GM18498 (cell line): Measurements from ENCODE around the gene ITGB5.
"Not testable (repeated sequence)": the region's sequence is repeated elsewhere in the genome, so short reads cannot be mapped to it uniquely, and the experiment has no call there.

Experiments used
- ATAC-seq: cut with Tn5 transposase; IDR thresholded peaks from one replicate; pipeline ENCODE4 v1.9.1; 2021; ENCODE audit warnings: mild to moderate bottlenecking, moderate library complexity; ENCODE audit not compliant: unreplicated experiment

ITGB5 gene

GRCh38 chr3:124791142-124791541, 96.0 kb downstream of the ITGB5 start:
- no peak for ATAC-seq

- ATAC-seq: not testable (repeated sequence)
These were observed 98.1 kb downstream of the ITGB5 start for GRCh38 chr3:124789103-124789502.

DNA sequence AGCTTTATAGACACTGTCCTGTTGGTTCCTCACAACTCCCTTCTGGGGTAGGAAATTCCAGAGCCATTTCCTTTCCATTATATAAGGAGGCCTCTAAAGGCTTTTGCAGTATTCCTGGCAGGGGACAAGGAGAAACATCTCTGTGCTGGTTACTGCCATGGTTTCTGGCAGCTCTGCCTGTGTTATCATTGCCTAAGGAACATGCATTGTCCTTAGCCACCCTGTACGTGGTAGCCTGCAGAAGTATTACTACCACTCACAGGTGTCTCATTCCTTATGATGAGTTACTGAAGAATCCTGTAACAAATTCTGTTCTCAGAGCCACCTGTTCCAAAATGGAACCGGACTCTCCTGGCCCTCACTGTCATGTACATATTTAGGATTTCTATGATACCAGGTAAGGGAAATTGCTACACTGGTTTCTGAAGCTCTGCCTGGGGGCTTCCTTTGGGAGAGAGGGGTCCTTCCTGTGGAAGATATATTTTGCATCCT, 98.9 kb downstream of the ITGB5 start:
- ATAC-seq: no peak

- ATAC-seq: no peak
These were observed 99.5 kb downstream of the ITGB5 start for GRCh38 chr3:124787476-124788195.

- ATAC-seq: no peak
These were observed 100.5 kb downstream of the ITGB5 start for GRCh38 chr3:124786511-124787241.

GRCh38 chr3:124785973-124786372, 101.2 kb downstream of the ITGB5 start:
- ATAC-seq: no peak

- peak; percentile 66 for ATAC-seq
These were observed 102.3 kb downstream of the ITGB5 start for GRCh38 chr3:124784686-124785382.

GRCh38 chr3:124783696-124784095, 103.5 kb downstream of the ITGB5 start:
- no peak for ATAC-seq

DNA sequence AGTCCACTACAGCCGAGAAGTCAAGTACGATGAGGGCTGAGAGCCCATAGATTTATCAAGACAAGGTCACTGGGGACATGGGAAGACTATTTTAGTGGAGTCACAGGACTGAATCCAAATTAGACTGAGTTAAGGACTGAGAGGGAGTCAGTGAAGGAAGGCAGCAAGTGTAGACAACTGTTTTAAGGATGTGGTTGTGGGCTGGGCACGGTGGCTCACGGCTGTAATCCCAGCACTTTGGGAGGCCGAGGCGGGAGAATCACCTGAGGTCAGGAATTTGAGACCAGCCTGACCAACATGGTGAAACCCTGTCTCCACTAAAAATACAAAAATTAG, 104.8 kb downstream of the ITGB5 start:
- not testable (repeated sequence) for ATAC-seq

DNA sequence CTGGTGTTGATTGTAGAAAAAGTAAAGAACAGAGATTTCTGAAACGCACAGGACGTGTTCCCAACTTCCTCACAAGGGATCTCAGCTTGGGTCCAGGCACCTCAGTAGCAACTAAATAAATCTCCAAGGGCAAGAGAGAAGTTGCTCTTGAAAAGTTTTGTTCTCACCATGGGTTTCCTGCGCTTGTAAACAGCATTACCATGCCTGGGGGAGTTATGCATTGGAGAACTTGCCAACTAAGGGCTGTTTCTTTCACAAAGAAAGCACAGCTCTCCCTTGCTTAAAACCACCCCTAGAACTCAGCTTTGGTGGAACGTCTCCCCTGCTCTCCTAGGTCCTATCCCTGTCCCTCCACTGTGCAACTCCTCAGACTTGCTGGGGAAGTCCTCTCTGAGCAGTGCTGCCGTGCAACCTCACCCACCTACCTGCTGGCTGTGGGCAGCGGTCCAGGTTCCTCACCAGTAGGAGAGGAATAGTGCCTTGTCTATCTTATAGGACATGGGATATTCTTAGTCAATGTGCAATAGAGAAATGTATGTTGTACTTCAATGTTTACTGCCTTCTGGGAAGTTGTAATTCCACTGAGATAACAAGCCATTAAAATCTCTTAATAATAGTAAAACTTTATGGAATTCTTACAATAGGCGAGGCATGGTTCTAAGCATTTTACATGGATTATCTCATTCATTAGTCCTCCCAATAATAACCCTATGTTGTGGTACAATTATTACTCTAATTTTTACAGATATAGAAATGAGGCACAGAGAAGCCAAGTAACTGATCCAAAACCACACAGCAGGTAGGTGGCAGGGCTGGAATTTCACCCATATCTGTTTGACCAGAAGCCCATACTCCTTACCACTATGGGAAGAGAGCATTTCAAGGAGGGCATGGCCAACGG, 105.4 kb downstream of the ITGB5 start:
- ATAC-seq: no peak

DNA sequence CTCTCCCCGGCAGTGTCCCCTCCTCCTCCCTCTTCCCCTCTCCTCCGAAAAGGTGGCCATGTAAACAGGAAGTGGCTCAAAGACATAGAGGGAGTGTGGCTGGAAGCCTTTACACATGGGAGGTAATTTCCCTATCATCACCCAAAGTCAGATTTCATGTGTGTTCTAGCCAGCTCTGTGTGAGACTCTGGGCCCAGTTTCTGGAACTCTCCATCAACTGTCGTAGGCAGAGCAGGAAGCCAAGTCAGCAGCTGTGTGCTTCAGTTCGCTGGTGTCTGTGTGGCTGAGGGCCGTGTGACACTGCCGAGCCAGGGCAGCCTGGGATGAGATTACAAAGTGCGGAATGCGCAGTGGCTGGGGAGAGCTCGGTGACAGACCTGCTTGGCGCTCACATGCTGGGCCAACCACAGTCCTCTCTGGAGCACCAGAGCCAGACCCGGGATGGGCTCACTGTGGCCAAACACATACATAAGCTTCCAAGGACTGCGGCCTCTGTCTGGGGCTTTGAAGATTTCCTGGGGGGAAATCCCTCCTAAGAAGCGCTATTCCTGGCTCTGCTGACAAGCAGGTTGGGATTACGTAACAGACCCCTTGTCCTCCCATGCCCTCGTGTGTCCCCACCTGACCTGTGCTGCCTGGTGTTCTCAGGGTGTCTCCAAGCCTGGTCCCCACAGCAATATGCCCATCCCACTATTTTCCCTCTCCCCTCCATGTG, 106.2 kb downstream of the ITGB5 start:
- ATAC-seq: no peak

DNA sequence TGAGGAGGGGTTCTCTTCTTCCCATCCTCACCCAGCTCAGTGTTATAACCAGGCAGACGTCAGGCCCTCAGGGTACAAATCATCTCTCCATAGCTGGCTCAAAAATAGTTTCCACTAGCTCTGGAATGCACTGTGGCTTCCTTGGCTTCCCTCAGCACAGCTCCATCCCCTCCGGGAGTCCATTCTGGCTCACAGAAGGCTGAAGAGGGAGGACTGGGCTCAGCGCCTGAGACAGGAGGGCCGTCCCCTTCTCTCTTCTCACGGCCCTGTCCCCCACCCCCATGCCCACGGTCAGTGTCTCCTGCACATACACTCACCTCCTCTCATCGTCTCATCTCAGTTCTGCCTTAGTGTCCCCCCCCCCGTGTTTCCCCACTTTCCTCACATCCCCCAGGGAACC, 106.8 kb downstream of the ITGB5 start:
- no peak for ATAC-seq

DNA sequence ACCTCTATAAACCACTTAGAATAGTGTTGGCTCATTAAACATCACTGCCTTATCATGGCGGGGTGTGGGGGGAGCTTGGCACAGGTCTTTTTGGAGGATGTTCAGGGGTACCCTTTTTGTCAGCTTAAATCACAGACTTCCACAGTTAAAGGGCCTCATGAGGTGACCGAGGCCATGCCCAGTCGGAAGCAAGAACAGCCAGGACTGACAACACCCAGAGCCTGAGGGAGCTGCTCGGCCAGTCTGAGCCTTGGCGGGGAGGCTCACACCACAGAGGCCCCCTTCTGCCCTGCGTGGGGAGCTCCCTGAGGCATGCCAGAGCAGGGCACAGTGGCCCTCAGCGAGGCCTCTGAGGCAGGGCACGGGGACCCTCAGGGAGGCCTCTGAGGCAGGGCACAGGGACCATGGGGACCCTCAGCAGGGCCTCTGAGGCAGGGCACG, 107.4 kb downstream of the ITGB5 start:
- no peak for ATAC-seq

DNA sequence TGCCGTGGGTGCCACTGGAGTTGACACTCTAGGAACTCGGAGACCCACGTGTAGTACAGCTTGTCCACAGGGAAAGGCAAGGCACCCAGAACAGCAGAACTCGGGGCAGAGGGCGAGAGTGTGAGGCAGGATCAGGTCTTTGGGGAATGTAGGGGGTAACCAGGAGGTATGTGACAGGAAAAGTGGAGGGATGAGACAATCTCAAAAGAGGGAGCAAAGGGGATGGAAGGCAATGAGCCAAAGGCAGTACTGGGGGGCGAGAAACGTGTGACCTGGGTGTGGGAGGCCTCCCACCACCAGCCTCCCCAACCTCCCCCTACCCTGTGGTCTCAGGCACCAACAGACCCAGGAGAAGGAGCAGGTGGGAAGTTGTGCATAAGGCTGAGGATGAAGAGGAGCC, 108.0 kb downstream of the ITGB5 start:
- ATAC-seq: no peak

DNA sequence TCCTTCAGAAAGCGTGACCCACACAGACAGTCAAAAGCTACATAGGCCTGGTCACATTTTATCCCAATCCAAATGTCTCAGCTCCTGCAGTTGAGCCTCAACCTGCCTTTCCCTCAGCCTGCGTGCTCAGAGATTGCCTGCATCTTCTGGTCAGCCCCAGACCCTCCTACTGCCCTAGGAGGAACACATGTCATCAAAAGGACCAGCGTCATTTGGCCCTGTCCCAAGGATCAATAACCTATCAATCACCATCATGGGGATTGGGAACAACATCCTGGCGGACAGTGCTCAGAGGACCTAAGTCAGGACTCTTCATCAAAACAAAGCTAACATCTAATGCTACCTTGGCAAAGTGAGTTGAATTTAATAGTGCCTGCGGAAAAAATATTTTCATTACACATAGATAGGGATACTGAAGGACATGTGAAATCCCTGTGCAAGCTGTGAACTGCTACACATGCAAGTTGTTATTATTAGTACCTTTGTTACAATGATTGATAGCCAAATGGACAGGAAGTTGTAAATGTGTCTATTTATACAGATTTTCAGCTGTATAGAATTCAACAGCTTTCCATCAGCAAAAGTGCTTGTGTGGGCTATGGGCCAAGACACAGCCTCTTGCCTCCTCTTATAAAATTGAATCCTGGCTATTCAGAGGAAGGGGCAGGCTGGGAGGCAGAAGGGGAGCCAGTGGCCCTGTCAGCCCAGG, 109.2 kb downstream of the ITGB5 start:
- no peak for ATAC-seq

GRCh38 chr3:124776856-124777255, 110.3 kb downstream of the ITGB5 start:
- no peak for ATAC-seq

GRCh38 chr3:124775877-124776276, 111.3 kb downstream of the ITGB5 start:
- no peak for ATAC-seq

DNA sequence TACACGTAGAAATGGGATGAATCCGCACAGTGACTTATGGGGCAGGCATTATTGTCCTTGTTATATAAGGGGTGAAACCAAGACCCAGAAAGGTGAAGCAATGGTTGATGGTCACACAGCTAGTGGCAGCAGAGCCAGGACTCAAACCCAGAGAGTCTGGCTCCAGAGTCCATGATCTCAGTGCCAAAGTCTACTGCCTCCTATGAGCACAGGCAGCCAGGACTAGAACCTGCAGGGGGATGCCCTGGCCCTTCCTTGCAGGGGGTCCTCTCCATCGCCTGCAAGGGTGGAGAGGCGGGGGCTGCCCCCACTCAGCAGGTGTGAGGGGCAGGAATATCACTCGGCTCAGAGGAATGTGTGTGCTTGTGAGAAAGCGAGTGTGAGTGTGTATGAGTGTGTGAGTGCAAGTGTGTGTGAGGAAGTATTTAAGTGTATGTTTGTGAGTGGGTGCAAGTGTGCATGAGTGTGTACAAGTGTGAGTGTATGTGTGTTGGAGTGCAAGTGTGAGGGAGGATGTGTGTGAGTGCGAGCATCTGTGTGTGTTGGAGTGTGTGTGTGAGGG, 112.2 kb downstream of the ITGB5 start:
- no peak for ATAC-seq

DNA sequence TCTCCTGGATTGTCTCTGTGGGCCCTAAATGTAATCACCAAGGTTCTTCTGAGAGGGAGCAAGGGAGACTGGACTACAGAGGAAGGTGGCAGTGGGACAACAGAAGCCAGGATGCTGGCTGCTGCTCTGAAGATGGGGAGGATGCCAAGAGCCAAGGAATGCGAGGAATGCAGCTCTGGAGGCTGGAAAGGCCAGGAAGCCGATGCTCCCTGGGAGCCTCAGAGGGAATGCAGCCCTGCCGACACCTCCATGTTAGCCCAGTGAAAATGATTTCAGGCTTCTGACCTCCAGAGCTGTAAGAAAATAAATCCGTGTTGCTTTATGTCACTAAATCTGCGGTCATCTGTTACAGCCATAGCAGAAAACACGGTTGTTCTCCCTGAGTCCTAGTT, 112.8 kb downstream of the ITGB5 start:
- ATAC-seq: no peak
